ENCODE measurements around the gene HEATR3. TPM values are rescaled to one million over a fixed set of nuclear protein-coding genes. Genes with fewer than 3 reads are reported as not detected.

Gene HEATR3
- total RNA-seq, 4 donors from 2014 or later: 13.7 to 31.2 (median 16.4) TPM

DNA sequence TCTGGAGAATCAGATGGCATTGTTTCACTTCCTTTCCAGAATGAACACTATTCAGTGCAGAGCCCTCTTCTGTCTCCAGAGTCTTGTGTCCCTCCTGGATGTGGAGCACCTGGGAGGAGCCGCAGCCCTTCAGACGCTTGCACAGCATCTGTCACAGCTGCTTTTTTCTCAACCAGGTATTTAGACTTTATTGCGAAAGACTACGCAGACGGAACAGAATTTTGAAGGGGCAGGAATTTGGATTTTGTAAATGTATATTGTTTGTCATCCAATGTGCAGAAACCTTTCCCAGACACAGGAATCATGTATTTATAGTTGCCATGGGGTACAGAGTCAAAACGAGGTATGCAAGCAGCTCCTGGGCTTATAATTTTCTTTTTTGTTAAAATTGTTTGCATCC, 20.4 kb downstream of the HEATR3 start:
- WGBS, 2 donors: 87 to 92% methylated on average over 6 of the region's 6 CpGs
- no peak overlapping the region for H3K4me3 ChIP-seq
- H3K9me3 ChIP-seq: no peaks in the 10 kb centered on the region
- H3K27me3 ChIP-seq: no peaks in the 10 kb centered on the region
- no peak overlapping the region for H3K27ac ChIP-seq
- intact Hi-C loops (cut with DNase I): no loop called here
- no peaks in the 10 kb centered on the region for H3K4me1 ChIP-seq
- TF ChIP-seq, protein P1, sequence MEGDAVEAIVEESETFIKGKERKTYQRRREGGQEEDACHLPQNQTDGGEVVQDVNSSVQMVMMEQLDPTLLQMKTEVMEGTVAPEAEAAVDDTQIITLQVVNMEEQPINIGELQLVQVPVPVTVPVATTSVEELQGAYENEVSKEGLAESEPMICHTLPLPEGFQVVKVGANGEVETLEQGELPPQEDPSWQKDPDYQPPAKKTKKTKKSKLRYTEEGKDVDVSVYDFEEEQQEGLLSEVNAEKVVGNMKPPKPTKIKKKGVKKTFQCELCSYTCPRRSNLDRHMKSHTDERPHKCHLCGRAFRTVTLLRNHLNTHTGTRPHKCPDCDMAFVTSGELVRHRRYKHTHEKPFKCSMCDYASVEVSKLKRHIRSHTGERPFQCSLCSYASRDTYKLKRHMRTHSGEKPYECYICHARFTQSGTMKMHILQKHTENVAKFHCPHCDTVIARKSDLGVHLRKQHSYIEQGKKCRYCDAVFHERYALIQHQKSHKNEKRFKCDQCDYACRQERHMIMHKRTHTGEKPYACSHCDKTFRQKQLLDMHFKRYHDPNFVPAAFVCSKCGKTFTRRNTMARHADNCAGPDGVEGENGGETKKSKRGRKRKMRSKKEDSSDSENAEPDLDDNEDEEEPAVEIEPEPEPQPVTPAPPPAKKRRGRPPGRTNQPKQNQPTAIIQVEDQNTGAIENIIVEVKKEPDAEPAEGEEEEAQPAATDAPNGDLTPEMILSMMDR (IDR thresholded peaks at IDR 0.05): no peak
- TF ChIP-seq POLR2A (IDR thresholded peaks at IDR 0.05): no peak
- peaks cover 0 to 99% (median 16%) of the 10 kb centered on the region in 3 donors for H3K36me3 ChIP-seq
- DNase-seq: no peak

DNA sequence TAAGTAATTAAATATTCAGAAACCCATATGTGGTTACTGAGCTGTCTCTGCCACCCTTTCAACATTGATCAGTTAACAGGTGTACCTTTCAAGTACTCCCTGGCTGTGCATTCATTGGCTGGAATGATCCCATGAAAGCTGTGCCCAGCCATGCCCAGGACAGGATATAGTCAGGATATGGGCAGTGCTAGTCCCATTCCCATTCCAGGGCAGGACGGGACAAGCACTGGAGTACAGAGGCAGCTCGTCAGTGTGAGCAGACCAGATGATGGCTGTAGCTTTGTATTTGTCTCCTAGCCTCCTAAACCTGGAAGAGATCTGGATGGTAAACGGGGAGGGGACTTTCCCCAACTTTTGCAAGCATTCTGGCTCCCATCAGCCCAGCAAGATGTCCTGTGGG, 22.5 kb downstream of the HEATR3 start:
- no peaks in the 10 kb centered on the region for H3K9me3 ChIP-seq
- TF ChIP-seq POLR2A (IDR thresholded peaks at IDR 0.05): no peak
- TF ChIP-seq, protein P1 (IDR thresholded peaks at IDR 0.05): no peak
- H3K4me3 ChIP-seq: no peak overlapping the region
- H3K36me3 ChIP-seq: peaks cover 0 to 89% (median 16%) of the 10 kb centered on the region in 3 donors
- no peak for DNase-seq
- no peak overlapping the region for H3K27ac ChIP-seq
- intact Hi-C loops (cut with DNase I): no loop called here
- no peaks in the 10 kb centered on the region for H3K27me3 ChIP-seq
- WGBS, 2 donors: 0 to 17% methylated on average over 1 of the region's 3 CpGs
- H3K4me1 ChIP-seq: no peaks in the 10 kb centered on the region

DNA sequence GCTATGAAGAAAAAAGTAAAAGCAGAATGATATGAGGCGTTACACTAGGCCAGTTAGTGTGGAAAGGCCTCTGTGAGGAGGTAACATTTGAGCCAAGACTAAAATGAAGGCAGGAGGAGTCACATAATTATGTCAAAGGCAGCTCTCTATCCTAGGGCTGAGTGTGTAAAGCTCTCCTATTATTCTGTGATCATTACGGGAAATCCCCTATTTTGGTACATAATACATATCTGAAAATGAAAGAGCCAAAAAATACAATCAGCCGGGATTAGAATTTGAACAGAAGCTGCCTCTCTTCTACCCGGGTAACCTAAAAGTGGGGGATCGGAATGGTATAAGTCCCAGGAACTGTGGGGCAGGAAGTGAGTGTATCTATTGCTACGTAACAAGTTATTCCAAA, 27.1 kb downstream of the HEATR3 start:
- peak overlapping the region in 2 of 4 donors; percentile 50 to 72 for H3K27ac ChIP-seq
- H3K4me3 ChIP-seq: no peak overlapping the region
- no peak for DNase-seq
- no peak for TF ChIP-seq POLR2A (IDR thresholded peaks at IDR 0.05)
- TF ChIP-seq, protein P1 (IDR thresholded peaks at IDR 0.05): no peak
- no peaks in the 10 kb centered on the region for H3K9me3 ChIP-seq
- intact Hi-C loops (cut with DNase I): no loop called here
- no peaks in the 10 kb centered on the region for H3K4me1 ChIP-seq
- WGBS, 2 donors: 65 to 80% methylated on average over 6 of the region's 6 CpGs
- peaks cover 0 to 78% (median 8%) of the 10 kb centered on the region in 3 donors for H3K36me3 ChIP-seq
- H3K27me3 ChIP-seq: no peaks in the 10 kb centered on the region

DNA sequence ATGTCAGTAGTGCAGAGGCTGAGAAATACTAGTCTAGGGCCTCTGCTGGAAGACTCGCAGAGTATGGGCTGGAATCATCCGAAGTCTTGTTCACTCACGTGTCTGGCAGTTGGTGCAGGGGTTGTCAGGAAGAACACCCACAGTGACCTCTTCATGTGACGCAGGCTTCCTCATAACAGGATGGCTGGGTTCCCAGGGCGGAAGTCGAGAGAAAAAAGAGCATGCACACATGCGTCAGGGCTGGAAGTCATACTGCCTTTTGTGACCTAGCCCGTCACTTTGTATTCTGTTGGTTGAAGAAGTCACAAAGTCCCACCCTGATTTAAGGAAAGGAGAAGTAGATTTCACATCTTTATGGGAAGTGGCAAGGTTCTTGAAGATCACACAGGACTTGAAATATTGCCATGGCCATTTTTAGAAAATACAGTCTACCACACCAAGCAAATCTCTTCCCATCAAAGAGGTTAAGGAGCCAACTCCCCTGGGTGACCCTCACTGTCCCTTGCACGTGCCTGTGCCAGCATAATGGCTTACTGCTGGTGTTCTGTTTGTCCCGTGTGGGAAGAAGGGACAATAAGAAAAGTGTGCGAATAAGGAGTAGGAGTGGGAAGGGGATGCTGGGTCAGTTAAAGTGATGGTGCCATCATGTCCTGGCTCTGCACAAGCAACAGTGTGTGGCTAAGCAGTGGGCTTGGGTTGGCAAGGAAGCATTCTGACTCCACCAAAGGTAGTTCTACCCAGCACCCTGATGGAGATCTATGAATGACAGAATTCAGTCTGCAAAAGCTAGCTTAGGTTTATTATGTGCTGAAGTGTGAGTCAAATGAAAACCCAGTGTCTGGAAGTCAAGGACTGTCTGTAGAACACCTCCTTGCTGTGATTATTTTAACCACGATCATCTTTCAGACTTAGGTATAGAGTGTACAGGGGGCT, 28.1 kb downstream of the HEATR3 start:
- WGBS, 2 donors: 67 to 83% methylated on average over 9 to 12 of the region's 12 CpGs
- peak overlapping the region in 2 of 4 donors; percentile 50 to 83 for H3K27ac ChIP-seq
- DNase-seq: peak; percentile 20
- H3K4me1 ChIP-seq: peaks cover 0 to 1% (median 0%) of the 10 kb centered on the region in 3 donors
- H3K4me3 ChIP-seq: no peak overlapping the region
- no peaks in the 10 kb centered on the region for H3K27me3 ChIP-seq
- no peak for TF ChIP-seq POLR2A (IDR thresholded peaks at IDR 0.05)
- TF ChIP-seq, protein P1 (IDR thresholded peaks at IDR 0.05): no peak
- intact Hi-C loops (cut with DNase I): no loop called here
- peaks cover 0 to 73% (median under 1%) of the 10 kb centered on the region in 3 donors for H3K36me3 ChIP-seq
- no peaks in the 10 kb centered on the region for H3K9me3 ChIP-seq

DNA sequence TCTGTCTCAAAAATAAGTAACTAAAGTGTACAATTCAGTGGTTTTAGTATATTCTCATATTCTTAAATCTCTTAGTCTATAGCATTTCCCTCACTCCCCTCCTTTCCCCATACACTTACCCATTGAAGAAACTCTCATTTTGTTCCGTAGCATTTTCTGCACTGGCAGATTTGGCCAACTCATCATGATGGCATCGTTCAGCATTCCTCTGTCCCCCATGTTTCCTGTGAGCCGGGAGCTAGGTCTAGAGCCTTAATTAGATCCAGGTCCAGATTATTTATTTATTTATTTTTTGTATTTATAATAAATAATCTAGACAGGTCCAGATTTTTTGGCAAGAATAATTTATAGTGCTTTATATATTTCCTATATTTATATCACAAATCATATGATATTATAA, 31.0 kb downstream of the HEATR3 start:
- WGBS, 2 donors: 84 to 95% methylated on average over 3 of the region's 3 CpGs
- Histone ChIP-seq H3K27me3 (no peaks in the 10 kb centered on the region), H3K4me1 (peaks cover 3 to 20% (median 4%) of the 10 kb centered on the region in 3 donors), H3K4me3 (no peak overlapping the region), H3K9me3 (no peaks in the 10 kb centered on the region), H3K36me3 (peaks cover 0 to 75% (median 0%) of the 10 kb centered on the region in 3 donors), H3K27ac (no peak overlapping the region)
- no peak for DNase-seq
- intact Hi-C loops (cut with DNase I): no loop called here
- TF ChIP-seq, protein P1 (IDR thresholded peaks at IDR 0.05): no peak

All from esophagus squamous epithelium (tissue), 5 donors.